ENCODE measurements around the gene GOLM1. TPM values are rescaled to one million over a fixed set of nuclear protein-coding genes. Genes with fewer than 3 reads are reported as not detected.

GOLM1 gene
- total and polyA plus RNA-seq, 2 donors (not counting 3 experiments of a cell fraction or from before 2014, with no cell fraction given), result 49.8 to 108 TPM

DNA sequence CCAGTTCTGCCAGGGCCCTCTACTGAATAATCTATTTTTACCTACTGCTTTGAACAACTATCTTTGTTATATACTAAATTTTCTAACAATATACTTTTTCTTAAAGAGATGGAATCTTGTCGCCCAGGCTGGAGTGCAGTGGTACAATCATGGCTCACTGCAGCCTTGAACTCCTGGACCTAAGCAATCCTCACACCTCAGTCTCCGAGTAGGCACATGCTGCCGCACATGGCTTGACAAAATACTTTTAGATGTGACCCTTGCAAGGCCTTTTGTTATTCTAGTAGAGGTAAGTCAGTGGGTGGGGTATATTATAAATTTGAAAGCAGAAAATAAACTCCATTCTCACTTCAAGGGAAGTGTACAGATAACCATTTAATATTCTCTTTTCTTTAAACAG lies 7.9 kb downstream of the GOLM1 start:
- Histone ChIP-seq H3K4me1 (ENCODE audit: control insufficient read depth, extremely low read depth, insufficient read depth, low read length) (peaks cover 11% of the 10 kb centered on the region), H3K9ac (replicated peaks; ENCODE audit: extremely low read depth, insufficient read depth, low read length) (no peak overlapping the region), H2AFZ (ENCODE audit: low read depth, low read length) (no peak overlapping the region), H3K36me3 (ENCODE audit: control insufficient read depth in 2 of 2, extremely low read depth in 1 of 2, insufficient read depth in 2 of 2, low read length in 2 of 2) (peaks cover 0 to 3% of the 10 kb centered on the region in 2 experiments), H3K9me1 (replicated peaks; ENCODE audit: control insufficient read depth, extremely low read depth, insufficient read depth, low read length) (no peaks in the 10 kb centered on the region), H3K79me2 (ENCODE audit: control insufficient read depth, insufficient read depth, low read length) (peaks cover 48% of the 10 kb centered on the region), H3K4me3 (replicated peaks in 1 of 3; ENCODE audit: insufficient read depth in 1 of 3, low read depth in 1 of 3, low read length in 3 of 3) (no peak overlapping the region), H4K20me1 (replicated peaks; ENCODE audit: control insufficient read depth, extremely low read depth, insufficient read depth, low read length) (no peaks in the 10 kb centered on the region), H3K4me2 (ENCODE audit: insufficient read depth, low read length) (no peak overlapping the region), H3K27ac (ENCODE audit: insufficient read depth, low read depth, low read length) (no peak overlapping the region), H3K27me3 (ENCODE audit: control insufficient read depth in 2 of 2, insufficient read depth in 2 of 2, low read length in 2 of 2) (no peaks in the 10 kb centered on the region), H3K9me3 (replicated peaks; ENCODE audit: control insufficient read depth, insufficient read depth, low read length) (no peaks in the 10 kb centered on the region)
- FAIRE-seq (no peak), DNase-seq (ENCODE audit: low read depth, low spot score) (no peak)
- ChIA-PET CTCF (no interaction called here), POLR2A (no interaction called here)
- intact Hi-C loops (cut with micrococcal nuclease) (no loop called here), dilution Hi-C loops (cut with MboI; ENCODE audit: extremely low pct_ligation_motif_present, low sequenced_read_pairs) (no loop called here)
- no peak for TF ChIP-seq JUN (IDR thresholded peaks at IDR 0.05; ENCODE audit: borderline replicate concordance, insufficient read depth, insufficient read length, low read depth)
- TF ChIP-seq, protein P1, sequence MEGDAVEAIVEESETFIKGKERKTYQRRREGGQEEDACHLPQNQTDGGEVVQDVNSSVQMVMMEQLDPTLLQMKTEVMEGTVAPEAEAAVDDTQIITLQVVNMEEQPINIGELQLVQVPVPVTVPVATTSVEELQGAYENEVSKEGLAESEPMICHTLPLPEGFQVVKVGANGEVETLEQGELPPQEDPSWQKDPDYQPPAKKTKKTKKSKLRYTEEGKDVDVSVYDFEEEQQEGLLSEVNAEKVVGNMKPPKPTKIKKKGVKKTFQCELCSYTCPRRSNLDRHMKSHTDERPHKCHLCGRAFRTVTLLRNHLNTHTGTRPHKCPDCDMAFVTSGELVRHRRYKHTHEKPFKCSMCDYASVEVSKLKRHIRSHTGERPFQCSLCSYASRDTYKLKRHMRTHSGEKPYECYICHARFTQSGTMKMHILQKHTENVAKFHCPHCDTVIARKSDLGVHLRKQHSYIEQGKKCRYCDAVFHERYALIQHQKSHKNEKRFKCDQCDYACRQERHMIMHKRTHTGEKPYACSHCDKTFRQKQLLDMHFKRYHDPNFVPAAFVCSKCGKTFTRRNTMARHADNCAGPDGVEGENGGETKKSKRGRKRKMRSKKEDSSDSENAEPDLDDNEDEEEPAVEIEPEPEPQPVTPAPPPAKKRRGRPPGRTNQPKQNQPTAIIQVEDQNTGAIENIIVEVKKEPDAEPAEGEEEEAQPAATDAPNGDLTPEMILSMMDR (IDR thresholded peaks at IDR 0.05; ENCODE audit: extremely low read depth in 1 of 2, insufficient read depth in 1 of 2, low read depth in 1 of 2, low read length in 2 of 2), result no peak
- TF ChIP-seq POLR2A (IDR thresholded peaks at IDR 0.05; ENCODE audit: low read depth, low read length), result no peak
- TF ChIP-seq GATA2 (IDR thresholded peaks at IDR 0.05; ENCODE audit: insufficient read depth, insufficient read length, low read depth, low read length), result no peak
- BruUV-seq (replicated peaks), result no TSS peak

DNA sequence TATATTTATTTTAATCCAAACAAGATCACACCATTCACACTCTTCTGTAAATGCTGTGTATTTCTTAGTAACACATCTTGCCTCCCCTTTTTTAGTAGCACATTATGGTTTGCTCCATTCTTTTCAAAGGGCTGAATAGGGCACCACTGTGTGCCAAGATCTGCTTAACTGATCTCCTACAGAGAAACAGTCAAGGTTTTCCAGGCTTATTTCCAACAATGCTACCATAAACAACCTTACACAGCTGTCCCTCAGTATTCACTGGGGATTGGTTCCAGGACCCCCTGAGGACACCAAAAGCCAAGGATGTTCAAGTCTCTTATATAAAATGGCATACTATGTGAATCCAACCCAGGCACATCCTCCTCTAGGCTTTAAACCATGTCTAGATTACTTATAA lies 16.5 kb downstream of the GOLM1 start:
- CTCF ChIA-PET, result interaction anchor here (1.1 to 1.3 kb wide), 3 partner anchors 12 to 39 kb away, joined by 3 read pairs; partner anchors contain the start of gene GOLM1
- Histone ChIP-seq H3K27me3 (ENCODE audit: control insufficient read depth in 2 of 2, insufficient read depth in 2 of 2, low read length in 2 of 2) (no peaks in the 10 kb centered on the region), H3K9ac (replicated peaks; ENCODE audit: extremely low read depth, insufficient read depth, low read length) (no peak overlapping the region), H3K4me1 (ENCODE audit: control insufficient read depth, extremely low read depth, insufficient read depth, low read length) (peaks cover 5% of the 10 kb centered on the region), H3K9me1 (replicated peaks; ENCODE audit: control insufficient read depth, extremely low read depth, insufficient read depth, low read length) (no peaks in the 10 kb centered on the region), H3K4me2 (ENCODE audit: insufficient read depth, low read length) (no peak overlapping the region), H2AFZ (ENCODE audit: low read depth, low read length) (no peak overlapping the region), H3K4me3 (replicated peaks in 1 of 3; ENCODE audit: insufficient read depth in 1 of 3, low read depth in 1 of 3, low read length in 3 of 3) (no peak overlapping the region), H4K20me1 (replicated peaks; ENCODE audit: control insufficient read depth, extremely low read depth, insufficient read depth, low read length) (no peaks in the 10 kb centered on the region), H3K79me2 (ENCODE audit: control insufficient read depth, insufficient read depth, low read length) (peaks cover 20% of the 10 kb centered on the region), H3K9me3 (replicated peaks; ENCODE audit: control insufficient read depth, insufficient read depth, low read length) (no peaks in the 10 kb centered on the region), H3K27ac (ENCODE audit: insufficient read depth, low read depth, low read length) (no peak overlapping the region), H3K36me3 (ENCODE audit: control insufficient read depth in 2 of 2, extremely low read depth in 1 of 2, insufficient read depth in 2 of 2, low read length in 2 of 2) (peaks cover 0 to 5% of the 10 kb centered on the region in 2 experiments)
- dilution Hi-C loops (cut with MboI; ENCODE audit: extremely low pct_ligation_motif_present, low sequenced_read_pairs), result no loop called here
- DNase-seq (ENCODE audit: low read depth, low spot score) (no peak), FAIRE-seq (no peak)
- TF ChIP-seq, protein P1 (IDR thresholded peaks at IDR 0.05; ENCODE audit: extremely low read depth in 1 of 2, insufficient read depth in 1 of 2, low read depth in 1 of 2, low read length in 2 of 2), result no peak
- TF ChIP-seq POLR2AphosphoS5 (IDR thresholded peaks at IDR 0.05; ENCODE audit: insufficient read depth, low read depth, low read length) (no peak), MYC (IDR thresholded peaks at IDR 0.05; ENCODE audit: low read depth, low read length) (no peak), FOS (IDR thresholded peaks at IDR 0.05; ENCODE audit: borderline replicate concordance, insufficient read depth, low read length) (no peak), POLR2A (IDR thresholded peaks at IDR 0.05; ENCODE audit: low read depth, low read length) (no peak), JUN (IDR thresholded peaks at IDR 0.05; ENCODE audit: borderline replicate concordance, insufficient read depth, insufficient read length, low read depth) (no peak), GATA2 (IDR thresholded peaks at IDR 0.05; ENCODE audit: insufficient read depth, insufficient read length, low read depth, low read length) (no peak)
- POLR2A ChIA-PET, result no interaction called here
- no TSS peak for BruUV-seq (replicated peaks)
- intact Hi-C loops (cut with micrococcal nuclease), result no loop called here
